Panc1 (cell line): Measurements from ENCODE around the gene SCYL1. TPM values are rescaled to one million over a fixed set of nuclear protein-coding genes. Genes with fewer than 3 reads are reported as not detected.
A peak's percentile ranks its signal among the peaks of the same experiment; 100 is the strongest.

Experiments used
- ATAC-seq: fragments of 200-7000 bp; cut with Tn5 transposase; 2 replicates; pipeline ENCODE4 v1.9.1; 2020; ENCODE audit warnings: mild to moderate bottlenecking, moderate library complexity
- BruUV-seq: library from RNA; stranded (reverse); fragments of 400-500 nt; replicated peaks from 2 replicates; lab custom pipeline; 2021; lab: Mats Ljungman, UMichigan
- CTCF ChIA-PET: fragments of 300-600 bp; sonication (Branson Sonifier 250); formaldehyde crosslinking; loops from one replicate; lab custom pipeline; 2022; ENCODE audit warnings: antibody characterized with exemption; lab: Charles Lee
- POLR2A ChIA-PET: fragments of 300-600 bp; sonication (Branson Sonifier 250); formaldehyde crosslinking; loops from one replicate; lab custom pipeline; 2022; ENCODE audit warnings: antibody characterized with exemption; lab: Charles Lee
- DNase-seq: peaks from one replicate; pipeline ENCODE4 v3.0.0-alpha.2; 2010; ENCODE audit warnings: low read depth, low spot score
- H3K27ac ChIP-seq: 2 replicates; pipeline ENCODE4 v1.5.1; 2011; ENCODE audit warnings: mild to moderate bottlenecking, low read length, inconsistent platforms
- H3K27me3 ChIP-seq: fragments of 200-500 bp; sonication (Bioruptor generic); 2 replicates; pipeline ENCODE4 v1.6.0; 2014; ENCODE audit warnings: low read length, inconsistent platforms; ENCODE audit not compliant: control insufficient read depth, insufficient read depth
- H3K36me3 ChIP-seq: fragments of 200-500 bp; sonication (Bioruptor generic); 2 replicates; pipeline ENCODE4 v1.5.1; 2014; ENCODE audit warnings: inconsistent platforms, mild to moderate bottlenecking, low read length, moderate library complexity; ENCODE audit not compliant: control insufficient read depth, insufficient read depth
- H3K4me1 ChIP-seq: 2 replicates; pipeline ENCODE4 v1.5.1; 2011; ENCODE audit warnings: inconsistent platforms, mild to moderate bottlenecking, low read length, moderate library complexity; ENCODE audit not compliant: control insufficient read depth, insufficient read depth
- H3K4me3 ChIP-seq, 2 experiments: 2 replicates each; pipeline ENCODE4 v1.5.1; 2011 to 2012; ENCODE audit warnings: low read depth in 2 of 2, low read length in 2 of 2, mild to moderate bottlenecking in 2 of 2, inconsistent platforms in 1 of 2, moderate library complexity in 1 of 2
- H3K9me3 ChIP-seq: fragments of 200-500 bp; sonication (Bioruptor generic); 2 replicates; pipeline ENCODE4 v1.5.1; 2014; ENCODE audit warnings: low read depth, mild to moderate bottlenecking, inconsistent platforms, low read length, moderate library complexity; ENCODE audit not compliant: control insufficient read depth, insufficient read depth
- CTCF ChIP-seq: fragments of 450-650 bp; IDR thresholded peaks from 2 replicates; pipeline ENCODE4 v1.5.1; 2017; ENCODE audit warnings: mild to moderate bottlenecking
- POLR2AphosphoS5 ChIP-seq: IDR thresholded peaks from 2 replicates; pipeline ENCODE4 v1.6.1; 2012; ENCODE audit warnings: mild to moderate bottlenecking, low read depth, low read length, moderate library complexity
- REST ChIP-seq, 2 experiments: IDR thresholded peaks; 2 replicates each; pipeline ENCODE4 v1.6.1; 2011 to 2012; ENCODE audit warnings: low read depth in 2 of 2, control low read depth in 1 of 2, low read length in 1 of 2, mild to moderate bottlenecking in 1 of 2, moderate library complexity in 1 of 2; ENCODE audit not compliant: insufficient read depth in 1 of 2
- SIN3A ChIP-seq: IDR thresholded peaks from 2 replicates; pipeline ENCODE4 v1.6.1; 2012; ENCODE audit warnings: low read depth, mild to moderate bottlenecking, low read length, moderate library complexity, borderline replicate concordance; ENCODE audit not compliant: insufficient read depth
- TCF7L2 ChIP-seq: IDR thresholded peaks from 2 replicates; pipeline ENCODE4 v1.6.1; 2011; ENCODE audit warnings: mild to moderate bottlenecking, low read depth, low read length, inconsistent platforms
- in situ Hi-C: cut with HindIII; loops from 2 replicates; pipeline ENCODE4 v1.10.0; 2016; ENCODE audit warnings: low sequenced_read_pairs, low pct_unique_long_range_greater_than_20kb
- intact Hi-C: fragments of 100-400 bp; cut with micrococcal nuclease; formaldehyde crosslinking; loops from one replicate; pipeline ENCODE4 v1.10.0; 2022; ENCODE audit not compliant: unreplicated experiment
- total RNA-seq: library from RNA; stranded (reverse); gene quantifications from one replicate; pipeline ENCODE4 v1.2.1, GENCODE V29; 2021; ENCODE audit not compliant: unreplicated experiment

Gene SCYL1
- total RNA-seq, 1 experiment from 2014 or later: 117 TPM

GRCh38 chr11:65489706-65490320, 35.1 kb upstream of the SCYL1 start:
- TF ChIP-seq TCF7L2 (peak; percentile 50; the same call in 1 of the 2 replicates), SIN3A (no peak), POLR2AphosphoS5 (no peak), CTCF (no peak), REST (IDR thresholded peaks at IDR 0.05; ENCODE audit: insufficient read depth in 1 of 2, low read depth in 2 of 2, low read length in 1 of 2) (no peak)
- ATAC-seq (no peak), DNase-seq (no peak)
- Histone ChIP-seq H3K27ac (peak overlapping the region; percentile 100), H3K9me3 (no peaks in the 10 kb centered on the region), H3K27me3 (no peaks in the 10 kb centered on the region), H3K36me3 (no peaks in the 10 kb centered on the region), H3K4me1 (peaks cover 96% of the 10 kb centered on the region), H3K4me3 (no peak overlapping the region)
- POLR2A ChIA-PET: interaction anchor here (2.2 to 8.5 kb wide), 4 partner anchors 8 to 17 kb away, joined by 17 to 250 read pairs (median 110); partner anchors contain the start of gene MALAT1
- intact Hi-C loops (no loop called here), in situ Hi-C loops (no loop called here)
- CTCF ChIA-PET: interaction anchor here (1.0 to 1.9 kb wide), 3 partner anchors 11 to 18 kb away, joined by 5 to 8 read pairs (median 5); no protein-coding TSS in a partner anchor
- no TSS peak for BruUV-seq

- no TSS peak for BruUV-seq
- intact Hi-C loops (no loop called here), in situ Hi-C loops (no loop called here)
- no peaks in the 10 kb centered on the region for H3K27me3 ChIP-seq
- no peaks in the 10 kb centered on the region for H3K9me3 ChIP-seq
- H3K4me1 ChIP-seq: peaks cover 89% of the 10 kb centered on the region
- H3K36me3 ChIP-seq: no peaks in the 10 kb centered on the region
- POLR2A ChIA-PET: interaction anchor here (1.0 to 8.5 kb wide), 7 partner anchors 7 to 70 kb away, joined by 4 to 250 read pairs (median 19); partner anchors contain the start of gene MALAT1
- ATAC-seq: no peak
- DNase-seq: no peak
- CTCF ChIA-PET: interaction anchor here (1.2 kb wide), 1 partner anchor 12 kb away, joined by 9 read pairs; no protein-coding TSS in a partner anchor
- TF ChIP-seq CTCF (no peak), POLR2AphosphoS5 (no peak), SIN3A (no peak), TCF7L2 (no peak), REST (IDR thresholded peaks at IDR 0.05; ENCODE audit: insufficient read depth in 1 of 2, low read depth in 2 of 2, low read length in 1 of 2) (no peak)
- no peak overlapping the region for H3K4me3 ChIP-seq
- peak overlapping the region; percentile 100 for H3K27ac ChIP-seq
Measured at GRCh38 chr11:65491163-65491465, 33.8 kb upstream of the SCYL1 start.
